Activated T-helper 2 cell treated with anti-CD3 and anti-CD28 coated beads, Interferon-gamma antibody, Interleukin-2, Interleukin-4, amounts not matched to agents 10 μg/mL and 5 μg/mL and 100 μg/mL, durations not matched to agents 14 hours and 24 hours and 36 hours (primary cell): ENCODE data around the gene SYTL3. TPM values are rescaled to one million over a fixed set of nuclear protein-coding genes. Genes with fewer than 3 reads are reported as not detected.
A peak's percentile ranks its signal among the peaks of the same experiment; 100 is the strongest.
"Not testable (repeated sequence)": the region's sequence is repeated elsewhere in the genome, so short reads cannot be mapped to it uniquely, and the experiment has no call there.

Source experiments
- DNase-seq: peaks from one replicate; pipeline ENCODE4 v3.0.0; 2021; ENCODE audit warnings: low spot score
- H3K27ac Mint-ChIP-seq: one replicate; pipeline ENCODE4 v1.8.0; 2021; ENCODE audit warnings: mixed read lengths
- H3K27me3 Mint-ChIP-seq: one replicate; pipeline ENCODE4 v1.8.0; 2021; ENCODE audit warnings: low read depth, mixed read lengths
- H3K36me3 Mint-ChIP-seq: one replicate; pipeline ENCODE4 v1.8.0; 2021; ENCODE audit warnings: low read depth, mixed read lengths
- H3K4me1 Mint-ChIP-seq: one replicate; pipeline ENCODE4 v1.8.0; 2021; ENCODE audit warnings: low read depth, mixed read lengths
- H3K4me3 Mint-ChIP-seq: one replicate; pipeline ENCODE4 v1.8.0; 2021; ENCODE audit warnings: low read depth, mild to moderate bottlenecking, moderate library complexity, mixed read lengths
- H3K9me3 Mint-ChIP-seq: one replicate; pipeline ENCODE4 v1.8.0; 2021; ENCODE audit warnings: mixed read lengths
- intact Hi-C: fragments of 100-400 bp; cut with micrococcal nuclease; formaldehyde crosslinking; loops from one replicate; pipeline ENCODE4 v1.15.1; 2023
- total RNA-seq: library from RNA; stranded (reverse); gene quantifications from 2 replicates; pipeline ENCODE4 v1.2.3, GENCODE V29; 2022

The SYTL3 gene, protein sequence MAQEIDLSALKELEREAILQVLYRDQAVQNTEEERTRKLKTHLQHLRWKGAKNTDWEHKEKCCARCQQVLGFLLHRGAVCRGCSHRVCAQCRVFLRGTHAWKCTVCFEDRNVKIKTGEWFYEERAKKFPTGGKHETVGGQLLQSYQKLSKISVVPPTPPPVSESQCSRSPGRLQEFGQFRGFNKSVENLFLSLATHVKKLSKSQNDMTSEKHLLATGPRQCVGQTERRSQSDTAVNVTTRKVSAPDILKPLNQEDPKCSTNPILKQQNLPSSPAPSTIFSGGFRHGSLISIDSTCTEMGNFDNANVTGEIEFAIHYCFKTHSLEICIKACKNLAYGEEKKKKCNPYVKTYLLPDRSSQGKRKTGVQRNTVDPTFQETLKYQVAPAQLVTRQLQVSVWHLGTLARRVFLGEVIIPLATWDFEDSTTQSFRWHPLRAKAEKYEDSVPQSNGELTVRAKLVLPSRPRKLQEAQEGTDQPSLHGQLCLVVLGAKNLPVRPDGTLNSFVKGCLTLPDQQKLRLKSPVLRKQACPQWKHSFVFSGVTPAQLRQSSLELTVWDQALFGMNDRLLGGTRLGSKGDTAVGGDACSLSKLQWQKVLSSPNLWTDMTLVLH
- total RNA-seq = 232 and 242 TPM in 2 replicates

DNA sequence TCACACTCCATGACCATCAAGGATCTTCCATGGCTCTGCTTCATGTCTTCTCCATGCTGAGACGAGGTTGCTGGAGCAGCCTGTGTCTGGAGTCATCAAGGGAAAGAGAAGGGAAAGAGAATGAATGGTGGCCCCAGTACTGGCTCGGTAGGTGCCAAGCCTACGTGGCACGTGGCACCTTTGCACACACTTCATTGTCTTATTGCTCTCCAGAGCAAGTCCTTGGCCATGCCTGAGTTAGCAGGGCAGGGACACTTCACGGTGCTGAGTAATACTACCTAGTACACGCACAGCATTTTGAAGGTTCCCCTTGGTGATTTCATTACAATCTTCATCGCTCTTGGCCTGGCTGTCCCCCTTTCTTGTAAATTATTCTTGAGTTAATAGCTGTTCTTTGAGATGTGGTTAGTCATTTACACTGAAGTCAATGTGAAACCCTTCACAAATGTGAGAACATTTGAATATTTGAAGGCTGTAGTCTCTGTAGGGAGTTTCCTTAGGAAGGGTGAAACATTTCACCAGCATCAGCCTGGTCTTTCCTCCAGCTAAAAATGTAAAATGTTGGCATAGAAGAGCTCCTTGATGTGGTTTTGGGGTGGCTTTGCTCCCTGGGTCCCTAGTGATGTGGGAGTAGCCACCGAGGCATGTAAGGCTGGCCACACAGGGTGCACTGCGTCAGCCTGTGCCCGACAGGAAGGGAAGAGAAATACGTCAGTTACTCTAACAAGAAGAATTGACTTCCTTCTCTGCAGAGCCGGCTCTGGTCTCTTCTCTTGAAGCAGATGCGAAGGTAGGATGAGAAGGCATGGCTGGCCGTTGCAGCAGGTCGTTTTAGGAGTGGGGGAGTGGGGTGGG, at the start of gene SYTL3:
Gene SYTL3 (plus strand): TSS at position 766 of the 855 bp plus-strand sequence. CDS start 13,215 bp downstream, outside the sequence.
- Mint-ChIP-seq H3K36me3 (peaks cover 44% of the 10 kb centered on the region), H3K4me1 (peaks cover 65% of the 10 kb centered on the region), H3K27ac (peak within 1 kb of the TSS; percentile 92), H3K9me3 (no peaks in the 10 kb centered on the region), H3K4me3 (peak within 1 kb of the TSS; percentile 90), H3K27me3 (no peaks in the 10 kb centered on the region)
- peak; percentile 80 for DNase-seq
- intact Hi-C loops = loop anchor here (1.0 to 10.0 kb wide), 10 partner anchors 72 to 1187 kb away; partner anchors contain the start of genes EZR, SYNJ2, TAGAP and TMEM181

DNA sequence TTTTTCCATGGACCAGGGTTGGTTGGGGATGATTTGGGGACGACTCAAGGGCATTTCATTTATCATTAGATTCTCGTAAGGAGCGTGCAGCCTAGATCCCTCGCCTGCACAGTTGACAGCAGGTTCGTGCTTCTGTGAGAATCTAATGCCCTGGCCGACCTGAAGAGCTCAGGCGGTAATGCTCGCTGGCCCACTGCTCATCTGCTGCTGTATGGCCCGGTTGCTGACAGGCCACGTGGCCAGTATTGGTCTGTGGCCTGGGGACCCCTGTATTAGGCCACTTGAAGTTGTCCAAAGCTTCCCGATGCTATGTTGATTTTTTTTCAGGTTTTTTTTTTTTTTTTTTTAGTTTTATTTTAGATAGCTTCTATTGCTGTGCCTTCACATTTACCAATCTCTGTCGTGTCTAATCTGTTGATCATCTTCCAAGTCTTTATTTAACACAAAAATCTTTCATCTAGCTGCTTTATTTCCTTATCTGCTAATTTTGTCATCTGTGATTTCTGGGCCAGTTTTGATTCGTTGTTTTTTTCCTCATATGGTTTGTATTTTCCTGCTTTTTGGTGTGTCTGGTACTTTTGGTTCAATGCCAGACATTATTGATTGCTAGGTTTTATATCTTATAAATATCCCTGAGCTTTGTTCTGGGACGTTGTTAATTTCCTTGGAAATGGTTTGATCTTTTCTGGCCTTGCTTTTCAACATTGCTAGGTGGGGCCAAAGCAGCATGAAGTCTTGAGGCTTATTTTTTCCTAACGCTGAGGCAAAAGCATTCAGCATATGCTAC, 46.4 kb upstream of the SYTL3 start:
- Mint-ChIP-seq H3K4me3 (no peak overlapping the region), H3K27ac (no peak overlapping the region), H3K36me3 (peaks cover 56% of the 10 kb centered on the region), H3K9me3 (no peaks in the 10 kb centered on the region), H3K4me1 (peaks cover 7% of the 10 kb centered on the region), H3K27me3 (no peaks in the 10 kb centered on the region)
- DNase-seq = no peak
- intact Hi-C loops = no loop called here

DNA sequence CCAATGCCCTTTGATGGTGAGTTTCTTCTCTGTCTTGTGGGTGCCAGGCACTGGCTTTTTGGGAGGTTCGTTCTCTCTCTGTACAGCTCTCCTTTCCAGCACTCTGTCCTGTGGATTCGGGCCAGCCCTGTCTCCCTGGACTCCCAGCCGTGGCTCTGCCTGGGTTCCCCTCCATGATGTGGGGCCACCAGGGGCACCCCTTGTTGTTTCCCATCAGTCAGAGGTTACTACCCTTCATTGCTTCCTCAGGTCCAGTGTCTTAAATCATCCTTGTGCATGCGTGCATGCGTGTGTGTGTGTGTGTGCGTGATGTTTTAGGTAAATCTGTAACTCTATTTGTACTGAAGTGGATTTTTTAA, 45.8 kb upstream of the SYTL3 start:
- intact Hi-C loops = no loop called here
- Mint-ChIP-seq H3K27me3 (no peaks in the 10 kb centered on the region), H3K9me3 (no peaks in the 10 kb centered on the region), H3K4me1 (peaks cover 7% of the 10 kb centered on the region), H3K4me3 (no peak overlapping the region), H3K36me3 (peaks cover 58% of the 10 kb centered on the region), H3K27ac (no peak overlapping the region)
- DNase-seq = no peak

DNA sequence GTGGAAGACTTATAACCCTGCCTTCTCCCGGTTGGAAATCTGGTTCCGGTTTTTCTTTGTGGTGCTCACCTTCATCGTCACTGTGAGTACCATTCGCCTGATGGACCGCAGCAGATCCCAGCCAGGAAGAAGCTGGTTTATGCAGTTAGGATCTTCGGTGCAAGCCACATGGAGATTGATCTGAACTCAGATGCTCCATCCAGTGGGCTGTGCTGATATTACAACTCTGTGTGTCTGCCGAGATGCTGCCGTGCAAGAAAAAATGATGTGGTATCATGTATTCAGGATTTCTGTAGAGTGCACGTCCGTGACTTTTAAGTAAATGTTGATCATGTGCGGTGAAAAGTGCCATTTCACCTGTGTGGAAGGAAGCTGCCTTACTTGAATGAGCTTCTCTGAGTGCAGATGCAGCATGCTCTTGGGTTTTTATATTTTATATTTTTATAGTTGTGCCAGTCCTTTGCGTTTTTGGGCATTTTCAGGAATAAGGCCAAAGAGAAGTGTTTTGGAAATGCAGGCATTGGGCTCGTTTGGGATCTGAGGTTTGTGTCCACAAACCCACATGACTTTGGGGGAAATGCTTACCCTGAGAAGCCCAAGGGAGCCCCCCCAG, 44.5 kb upstream of the SYTL3 start:
- H3K4me1 Mint-ChIP-seq = peaks cover 7% of the 10 kb centered on the region
- no peaks in the 10 kb centered on the region for H3K9me3 Mint-ChIP-seq
- H3K4me3 Mint-ChIP-seq = no peak overlapping the region
- no peaks in the 10 kb centered on the region for H3K27me3 Mint-ChIP-seq
- H3K27ac Mint-ChIP-seq = peak overlapping the region; percentile 28
- H3K36me3 Mint-ChIP-seq = peaks cover 64% of the 10 kb centered on the region
- DNase-seq = peak; percentile 32
- intact Hi-C loops = loop anchor here (1.0 kb wide), 1 partner anchor 384 kb away; no protein-coding TSS in a partner anchor

DNA sequence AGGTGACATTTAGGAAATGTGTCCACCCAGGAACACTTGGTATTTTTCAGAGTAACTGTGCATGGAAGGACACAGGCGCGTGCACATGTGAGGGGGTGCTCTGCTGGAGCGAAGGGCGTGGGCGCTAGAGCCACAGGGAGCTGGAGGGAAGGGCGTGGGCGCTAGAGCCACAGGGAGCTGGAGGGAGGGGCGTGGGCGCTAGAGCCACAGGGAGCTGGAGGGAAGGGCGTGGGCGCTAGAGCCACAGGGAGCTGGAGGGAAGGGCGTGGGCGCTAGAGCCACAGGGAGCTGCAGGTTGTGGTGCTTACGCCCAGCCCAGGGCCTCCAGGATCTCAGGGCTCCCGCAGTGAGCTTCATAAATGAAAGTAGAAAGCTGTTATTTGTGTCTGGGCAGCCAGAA, 43.8 kb upstream of the SYTL3 start:
- H3K9me3 Mint-ChIP-seq, DNase-seq, intact Hi-C loops, H3K27me3 Mint-ChIP-seq, H3K4me1 Mint-ChIP-seq, H3K4me3 Mint-ChIP-seq: not testable (repeated sequence)
- Mint-ChIP-seq H3K27ac (peak overlapping the region; percentile 46), H3K36me3 (peaks cover 69% of the 10 kb centered on the region)

DNA sequence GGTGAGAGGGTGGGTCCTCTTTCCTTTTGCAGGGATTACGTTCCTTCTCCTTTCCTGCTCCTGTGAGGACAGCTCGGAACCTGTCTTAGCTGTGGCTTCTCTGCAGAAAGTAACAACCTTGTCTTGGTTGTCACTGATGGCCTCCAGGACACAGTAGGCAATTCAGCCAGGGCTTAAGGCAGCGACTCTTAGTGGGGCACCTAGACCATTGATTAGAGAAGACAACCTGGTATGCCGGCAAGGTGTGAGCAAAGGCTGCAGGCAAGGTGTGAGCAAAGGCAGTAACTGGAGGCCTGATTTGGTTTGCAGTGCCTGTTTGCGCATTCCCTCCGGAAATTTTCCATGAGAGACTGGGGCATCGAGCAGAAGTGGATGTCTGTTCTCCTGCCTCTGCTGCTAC, 42.9 kb upstream of the SYTL3 start:
- H3K9me3 Mint-ChIP-seq = no peaks in the 10 kb centered on the region
- H3K27ac Mint-ChIP-seq = peak overlapping the region; percentile 28
- H3K4me3 Mint-ChIP-seq = no peak overlapping the region
- intact Hi-C loops = no loop called here
- no peak for DNase-seq
- H3K27me3 Mint-ChIP-seq = no peaks in the 10 kb centered on the region
- H3K4me1 Mint-ChIP-seq = peaks cover 7% of the 10 kb centered on the region
- peaks cover 73% of the 10 kb centered on the region for H3K36me3 Mint-ChIP-seq

DNA sequence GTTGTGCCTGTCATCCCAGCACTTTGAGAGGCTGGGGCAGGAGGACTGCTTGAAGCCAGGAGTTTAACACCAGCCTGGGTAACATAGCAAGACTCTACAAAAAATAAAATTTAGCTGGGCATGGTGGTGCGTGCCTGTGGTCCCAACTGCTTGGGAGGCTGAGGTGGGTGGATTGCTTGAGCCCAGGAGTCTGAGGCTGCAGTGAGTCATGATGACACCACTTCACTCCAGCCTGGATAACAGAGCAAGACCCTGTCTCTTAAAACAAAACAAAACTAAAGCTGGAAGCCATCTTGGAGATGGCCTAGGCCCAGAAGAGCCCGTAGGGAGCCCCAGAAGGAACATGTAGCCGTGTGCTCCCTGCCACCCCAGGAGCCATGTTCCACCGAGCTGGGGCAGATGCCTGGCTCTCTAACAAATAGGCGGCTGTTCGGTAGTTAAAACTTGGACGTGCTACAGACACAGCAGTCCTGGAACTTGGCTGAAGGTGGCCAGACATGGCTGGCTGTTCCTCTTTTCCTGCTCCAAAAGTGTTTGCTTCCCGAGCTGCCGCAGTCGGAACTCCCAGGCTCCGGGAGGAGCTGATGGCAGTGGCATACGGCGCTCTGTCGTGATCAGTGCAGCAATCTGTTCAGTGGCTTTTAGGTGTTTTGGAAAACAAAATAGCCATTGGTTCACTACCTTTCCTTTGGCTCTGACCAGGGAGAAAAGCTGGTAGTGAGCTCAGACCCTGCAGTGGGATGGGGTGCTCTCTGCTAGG, 42.3 kb upstream of the SYTL3 start:
- no peak for DNase-seq
- no peaks in the 10 kb centered on the region for H3K9me3 Mint-ChIP-seq
- intact Hi-C loops = no loop called here
- peaks cover 7% of the 10 kb centered on the region for H3K4me1 Mint-ChIP-seq
- no peaks in the 10 kb centered on the region for H3K27me3 Mint-ChIP-seq
- no peak overlapping the region for H3K4me3 Mint-ChIP-seq
- no peak overlapping the region for H3K27ac Mint-ChIP-seq
- H3K36me3 Mint-ChIP-seq = peaks cover 75% of the 10 kb centered on the region

DNA sequence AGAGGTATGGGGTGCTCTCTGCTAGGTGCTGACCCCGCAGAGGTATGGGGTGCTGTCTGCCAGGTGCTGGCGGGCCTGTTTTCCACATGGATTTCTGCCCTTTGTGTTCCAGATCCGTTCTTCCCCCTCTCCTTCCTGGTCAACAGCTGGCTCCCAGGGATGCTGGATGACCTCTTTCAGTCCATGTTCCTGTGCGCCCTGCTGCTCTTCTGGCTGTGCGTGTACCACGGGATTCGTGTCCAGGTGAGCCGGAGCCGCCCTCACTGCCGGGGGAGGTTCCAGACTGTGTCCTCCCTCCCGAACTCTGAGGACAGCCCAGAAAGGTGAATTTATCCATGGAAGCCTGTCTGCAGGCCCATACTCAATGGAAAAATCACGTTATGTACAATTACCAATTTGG, 41.6 kb upstream of the SYTL3 start:
- Mint-ChIP-seq H3K4me1 (peaks cover 7% of the 10 kb centered on the region), H3K9me3 (no peaks in the 10 kb centered on the region), H3K36me3 (peaks cover 77% of the 10 kb centered on the region), H3K27ac (no peak overlapping the region), H3K4me3 (no peak overlapping the region), H3K27me3 (no peaks in the 10 kb centered on the region)
- no peak for DNase-seq
- intact Hi-C loops = no loop called here

DNA sequence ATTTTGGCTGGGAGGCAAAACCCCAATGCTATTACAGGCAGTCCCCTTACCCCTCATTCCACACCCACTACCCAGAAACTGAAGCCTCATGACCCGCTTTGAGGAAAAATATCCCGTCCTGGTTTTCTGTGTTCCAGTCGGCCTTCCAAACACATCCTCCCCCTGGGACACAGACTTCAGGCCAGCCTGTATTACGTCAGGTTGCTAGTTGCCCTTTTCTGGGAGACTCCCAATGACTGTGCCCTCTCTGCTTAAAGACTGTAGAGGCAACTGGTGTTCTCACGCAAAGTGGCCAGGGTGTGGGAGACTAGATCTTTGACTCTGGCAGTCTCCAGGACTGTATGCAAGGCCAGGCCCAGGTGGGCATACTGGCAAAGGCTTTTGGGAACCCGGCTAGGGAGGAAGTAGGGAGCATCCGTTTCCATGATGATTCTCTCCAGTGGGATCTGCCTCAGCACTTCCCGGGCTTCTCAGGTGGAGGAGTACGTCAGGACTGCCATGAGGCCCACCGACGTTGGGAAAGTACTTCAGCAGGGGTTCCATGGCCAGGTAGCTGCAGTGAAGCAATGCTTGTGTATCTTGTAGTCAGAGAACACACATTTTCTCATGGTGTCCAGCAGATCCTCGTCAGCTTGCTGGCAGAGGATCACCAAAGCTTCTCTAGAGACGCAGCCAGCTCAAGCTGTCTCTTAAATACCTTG, 40.2 kb upstream of the SYTL3 start:
- Mint-ChIP-seq H3K4me1 (peaks cover 4% of the 10 kb centered on the region), H3K36me3 (peaks cover 77% of the 10 kb centered on the region), H3K27me3 (no peaks in the 10 kb centered on the region), H3K27ac (no peak overlapping the region), H3K4me3 (no peak overlapping the region), H3K9me3 (peaks cover 1% of the 10 kb centered on the region)
- no peak for DNase-seq
- intact Hi-C loops = no loop called here

DNA sequence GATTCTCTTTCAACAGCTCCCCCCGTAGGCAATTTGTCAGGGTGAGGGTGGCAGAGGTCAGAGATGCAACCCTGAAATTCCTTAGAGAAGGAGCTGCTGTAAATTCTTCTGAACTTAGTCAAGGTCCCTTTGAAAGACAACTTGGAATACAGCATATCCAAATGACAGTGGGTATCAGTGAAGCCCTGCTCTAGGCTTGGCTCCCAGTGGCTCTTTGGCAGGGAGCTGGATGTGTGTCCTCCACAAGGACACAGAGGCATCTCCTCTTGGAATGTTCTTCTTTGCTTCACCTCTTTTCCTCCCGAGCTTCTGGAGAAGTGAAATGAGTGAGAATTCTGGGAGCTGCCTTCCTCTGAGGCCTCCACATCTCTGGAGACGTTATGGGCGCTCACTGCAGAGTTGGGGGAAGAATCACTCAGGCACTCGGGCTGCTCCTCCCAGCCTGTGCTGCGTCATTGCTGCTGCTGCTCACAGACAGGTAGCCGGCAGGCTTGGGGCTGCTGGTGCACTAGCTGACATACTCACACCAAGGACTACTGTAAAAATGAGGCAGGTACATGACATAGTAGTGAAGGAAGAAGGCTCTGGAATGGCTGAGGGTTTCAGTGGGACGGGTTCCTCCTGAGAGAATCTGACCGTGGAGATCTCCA, 39.4 kb upstream of the SYTL3 start:
- no peaks in the 10 kb centered on the region for H3K27me3 Mint-ChIP-seq
- DNase-seq = no peak
- peaks cover 2% of the 10 kb centered on the region for H3K4me1 Mint-ChIP-seq
- intact Hi-C loops = no loop called here
- peaks cover 77% of the 10 kb centered on the region for H3K36me3 Mint-ChIP-seq
- H3K4me3 Mint-ChIP-seq = no peak overlapping the region
- H3K27ac Mint-ChIP-seq = no peak overlapping the region
- peaks cover 10% of the 10 kb centered on the region for H3K9me3 Mint-ChIP-seq

DNA sequence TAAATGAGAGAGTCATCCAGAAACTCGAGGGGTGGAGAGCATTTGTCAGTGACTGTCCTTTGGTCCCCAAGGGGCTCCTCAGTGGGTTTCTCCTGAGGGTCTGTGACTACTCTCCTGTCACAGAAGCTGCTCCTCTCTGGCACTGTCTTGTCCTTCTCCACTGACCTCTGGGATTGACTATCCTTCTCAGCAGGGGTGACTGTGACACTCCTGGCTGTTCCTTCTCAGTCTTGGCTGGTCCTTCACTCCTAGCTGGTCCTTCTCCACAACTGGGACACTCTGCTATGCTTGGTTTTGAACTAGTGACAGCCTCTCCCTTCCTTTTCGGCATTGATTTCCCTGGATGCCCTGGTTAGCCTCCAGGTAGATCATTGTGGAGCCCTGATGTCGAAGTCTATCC, 38.8 kb upstream of the SYTL3 start:
- Mint-ChIP-seq H3K27me3 (no peaks in the 10 kb centered on the region), H3K36me3 (peaks cover 78% of the 10 kb centered on the region), H3K9me3 (peaks cover 10% of the 10 kb centered on the region), H3K4me3 (no peak overlapping the region), H3K4me1 (no peaks in the 10 kb centered on the region), H3K27ac (no peak overlapping the region)
- DNase-seq = no peak
- intact Hi-C loops = no loop called here
